Ramos (cell line): Measurements from ENCODE around the gene AGXT.

Experiments used
- in situ Hi-C: fragments of 300-500 bp; cut with MboI; formaldehyde crosslinking; loops from one replicate; pipeline ENCODE4 v1.14.3; 2022; ENCODE audit warnings: low sequenced_read_pairs; ENCODE audit not compliant: unreplicated experiment

Gene AGXT

DNA sequence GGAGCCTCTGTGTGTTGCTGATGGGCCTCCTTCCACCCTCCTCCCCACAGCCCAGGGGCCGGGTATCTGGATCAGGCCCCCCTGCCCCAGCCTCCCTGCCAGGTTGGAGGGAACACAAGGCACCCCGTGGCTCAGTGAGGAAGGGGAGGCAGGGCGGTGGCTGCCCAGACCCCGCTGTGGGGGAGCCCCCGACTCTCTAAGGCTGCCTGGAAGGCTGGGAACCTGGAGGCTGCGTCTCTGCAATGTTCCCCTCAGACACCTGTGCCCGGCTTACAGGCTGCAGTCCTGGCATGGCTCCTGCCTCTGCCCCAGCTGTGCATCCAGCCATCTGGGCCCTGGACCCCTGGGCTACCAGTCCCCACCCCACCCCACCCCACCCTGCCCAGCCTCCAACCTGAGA, 27.8 kb downstream of the AGXT start:
- in situ Hi-C loops, result no loop called here

DNA sequence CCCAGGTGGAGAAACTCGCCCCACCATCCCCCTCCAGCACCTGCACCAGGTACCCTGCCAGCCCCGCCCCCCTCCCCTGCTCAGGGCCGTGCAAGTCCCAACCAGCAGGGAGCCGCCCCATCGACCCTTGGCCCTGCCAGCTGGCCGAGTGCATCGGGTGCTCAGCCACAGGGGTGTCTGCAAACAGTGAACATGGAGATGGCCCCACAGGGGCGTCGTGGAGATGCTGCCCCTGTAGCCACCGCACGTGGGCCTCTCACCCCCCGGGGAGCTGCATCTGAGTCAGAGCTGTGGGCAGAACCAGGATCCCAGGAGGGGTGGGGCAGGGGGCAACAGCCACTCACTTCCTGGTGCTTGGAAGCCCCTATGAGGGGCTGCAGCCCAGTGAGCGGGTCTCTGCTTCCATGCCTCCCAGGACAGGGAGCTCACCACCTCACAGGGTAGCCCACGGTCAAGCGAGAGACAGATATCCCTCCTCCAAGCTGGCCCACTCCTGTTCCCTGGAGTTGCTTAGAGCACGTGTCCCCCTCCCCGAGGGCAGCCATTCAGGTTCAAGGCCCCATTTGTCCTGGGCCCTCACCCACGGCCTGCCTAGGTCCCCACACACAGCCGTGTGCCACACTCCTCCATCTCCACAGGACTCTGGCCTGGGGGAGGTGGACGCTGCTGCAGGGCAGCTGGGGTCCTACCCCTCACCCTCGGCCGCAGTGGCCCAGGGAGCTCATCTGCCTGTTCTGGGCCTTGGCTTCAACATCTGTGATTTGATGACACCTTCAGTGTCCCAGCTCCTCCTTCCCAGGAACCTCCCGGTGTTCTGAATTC, 28.5 kb downstream of the AGXT start:
- in situ Hi-C loops, result no loop called here

DNA sequence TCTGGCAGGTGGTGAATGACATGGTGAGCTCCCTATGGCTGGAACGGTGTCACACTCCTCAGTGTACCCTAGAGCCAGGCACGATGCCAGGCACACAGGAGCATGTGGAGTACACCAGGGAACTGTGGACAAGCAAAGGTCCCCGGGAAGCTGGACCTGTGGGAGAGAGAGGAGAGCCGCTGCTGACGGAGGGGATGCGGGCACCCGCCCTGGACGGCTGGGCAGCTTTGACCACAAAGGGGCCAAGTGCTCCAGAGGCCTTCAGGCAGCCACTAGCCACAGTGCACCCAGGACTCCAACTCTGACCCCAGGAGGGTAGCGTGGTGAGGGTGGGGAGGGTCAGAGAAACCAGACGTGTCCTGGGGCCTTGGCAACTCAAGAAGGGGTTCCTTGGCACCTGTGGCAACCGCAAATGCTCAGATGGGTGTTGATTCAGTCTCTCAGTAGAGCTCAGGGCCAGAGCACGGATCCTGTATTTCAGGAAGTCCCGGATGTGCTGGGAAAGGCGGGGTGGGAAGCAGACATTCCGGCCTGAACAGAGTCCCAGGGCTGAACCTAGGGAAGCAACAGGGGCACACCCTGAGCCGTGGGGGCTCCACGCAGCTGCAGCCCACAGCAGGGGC, 29.6 kb downstream of the AGXT start:
- in situ Hi-C loops, result no loop called here

DNA sequence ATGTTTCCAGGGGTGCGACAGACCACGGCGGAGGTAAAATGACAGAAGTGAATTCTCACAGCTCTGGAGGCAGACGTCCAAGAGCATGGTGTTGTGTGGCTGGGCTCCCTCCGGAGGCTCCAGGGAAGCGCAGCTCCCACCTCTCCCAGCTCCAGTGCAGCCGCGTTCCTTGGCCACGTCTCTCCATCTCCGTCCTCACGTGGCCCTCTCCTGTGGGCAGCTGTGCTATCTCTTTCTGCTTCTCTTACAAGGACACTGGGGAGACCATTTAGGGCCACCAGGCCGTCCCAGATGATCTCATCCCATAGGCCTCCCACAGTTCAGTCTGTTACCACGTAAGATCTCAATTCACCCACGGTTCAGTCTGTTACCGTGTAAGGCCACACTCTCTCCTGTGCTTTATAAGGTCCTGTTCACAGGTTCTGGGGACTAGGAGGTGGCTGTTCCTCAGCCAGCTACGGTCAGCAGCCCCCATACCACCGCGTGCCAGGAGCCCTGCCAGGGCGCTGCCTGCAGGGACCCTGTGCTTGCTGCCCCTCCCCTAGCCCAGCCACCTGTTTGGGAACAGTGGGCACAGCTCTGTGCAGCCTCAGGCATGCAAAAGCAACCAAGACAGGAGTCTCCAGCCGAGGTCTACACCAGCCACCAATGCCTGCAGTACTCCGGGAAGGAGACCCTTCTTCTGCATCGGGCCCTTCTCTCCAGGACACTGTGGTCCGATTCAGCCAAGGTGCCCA, 30.3 kb downstream of the AGXT start:
- in situ Hi-C loops, result no loop called here

DNA sequence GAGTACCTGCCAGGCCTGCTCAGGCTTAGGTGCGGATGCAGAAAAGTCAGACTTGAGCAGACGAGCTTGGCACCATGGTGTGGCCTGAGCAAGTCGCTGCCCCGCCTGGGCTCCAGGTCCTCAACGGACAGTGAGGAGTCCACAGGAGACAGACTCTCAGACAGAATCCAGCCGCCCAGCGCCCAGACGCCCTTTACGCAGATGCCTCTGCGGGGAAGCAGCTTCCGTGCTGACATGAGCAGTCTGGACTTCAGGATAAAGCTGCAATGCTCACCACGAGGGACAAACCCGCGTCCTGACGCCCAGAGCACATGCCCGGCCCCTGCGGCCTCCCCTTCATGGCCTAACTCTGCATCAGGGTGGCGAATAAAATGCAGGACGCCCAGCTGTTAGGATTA, 30.8 kb downstream of the AGXT start:
- in situ Hi-C loops, result no loop called here

DNA sequence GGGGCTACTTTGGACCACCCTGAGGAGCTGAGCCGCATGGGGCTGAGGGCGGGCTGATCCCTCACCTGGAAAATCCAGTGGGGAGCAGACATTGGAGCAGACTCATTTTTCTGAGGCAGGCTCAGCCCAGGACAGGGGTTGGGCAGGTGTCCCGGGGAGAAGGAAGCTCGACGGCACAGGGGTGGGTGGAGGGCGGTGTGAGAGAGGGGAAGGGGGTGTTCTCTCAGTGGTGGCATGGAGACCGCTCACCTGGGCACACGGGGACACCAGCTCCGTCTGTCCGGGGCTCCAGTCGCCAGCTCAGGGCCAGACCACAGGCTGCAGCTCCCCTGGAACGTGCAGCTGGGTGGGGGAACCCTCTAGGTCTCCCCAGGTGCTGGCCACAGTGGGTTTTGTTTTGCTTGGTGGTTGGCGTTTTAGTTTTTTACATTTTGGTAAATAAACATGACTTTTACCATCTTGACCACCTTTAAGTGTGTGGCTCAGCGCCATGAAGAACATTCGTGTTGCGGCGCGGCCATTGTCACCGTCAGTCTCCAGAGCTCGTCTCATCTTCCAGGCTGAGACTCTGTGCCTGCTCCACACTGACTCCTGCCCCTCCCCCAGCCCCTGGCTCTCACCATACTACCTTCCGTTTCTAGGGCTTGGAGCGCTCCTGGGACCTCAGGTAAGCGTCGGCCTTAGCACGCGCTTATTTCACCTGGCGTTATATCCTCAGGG, 31.7 kb downstream of the AGXT start:
- in situ Hi-C loops, result no loop called here

DNA sequence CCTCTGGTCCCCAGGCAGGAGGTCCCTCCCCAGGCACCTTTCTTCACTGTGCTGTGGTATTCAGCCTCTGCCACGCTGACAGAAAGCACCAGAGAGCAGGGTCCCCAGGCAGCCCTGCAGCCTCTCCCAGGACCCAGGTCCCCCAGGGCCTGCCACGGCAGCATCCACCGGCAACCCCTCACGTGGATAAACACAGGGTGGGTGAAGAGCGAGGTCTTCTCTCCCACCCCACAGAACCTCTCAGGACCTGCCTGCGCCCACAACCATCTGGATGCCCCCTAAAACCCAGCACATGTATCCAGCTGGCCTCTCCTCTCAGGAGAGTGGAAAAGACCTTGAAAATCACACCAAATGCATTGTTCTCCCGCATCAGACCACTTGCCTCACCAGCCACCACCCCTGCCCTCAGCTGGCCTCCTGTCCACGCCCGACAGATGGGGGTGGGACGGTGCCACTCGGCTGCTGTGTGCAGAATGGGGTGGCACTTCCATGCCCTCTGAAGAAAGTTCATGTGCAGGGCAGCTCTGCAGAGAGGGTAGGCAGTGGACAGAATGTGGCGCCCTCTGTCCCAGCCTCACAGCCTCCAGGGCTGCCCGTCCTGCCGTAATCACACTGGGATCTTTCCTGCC, 33.5 kb downstream of the AGXT start:
- in situ Hi-C loops, result no loop called here

DNA sequence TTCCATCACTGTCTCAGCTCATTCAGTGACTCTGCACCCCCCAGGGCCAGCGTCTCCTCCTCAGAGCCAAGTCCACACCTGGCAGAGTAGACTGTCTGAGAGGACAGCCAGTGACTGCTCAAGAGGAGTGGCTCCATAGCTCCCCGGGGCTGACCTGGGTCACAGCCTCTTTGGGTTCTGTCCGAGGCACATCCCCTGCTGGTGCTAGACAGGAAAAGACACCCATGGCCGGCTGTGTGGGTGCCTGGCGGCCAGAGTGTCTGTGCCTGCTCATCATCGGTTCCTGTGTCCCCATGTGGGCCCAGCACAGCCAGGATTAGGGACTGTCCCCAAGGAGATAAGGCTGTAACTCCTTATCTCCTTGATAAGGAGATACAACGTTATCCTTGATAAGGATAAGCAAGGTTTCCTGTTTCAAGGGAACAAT, 34.0 kb downstream of the AGXT start:
- in situ Hi-C loops, result no loop called here

DNA sequence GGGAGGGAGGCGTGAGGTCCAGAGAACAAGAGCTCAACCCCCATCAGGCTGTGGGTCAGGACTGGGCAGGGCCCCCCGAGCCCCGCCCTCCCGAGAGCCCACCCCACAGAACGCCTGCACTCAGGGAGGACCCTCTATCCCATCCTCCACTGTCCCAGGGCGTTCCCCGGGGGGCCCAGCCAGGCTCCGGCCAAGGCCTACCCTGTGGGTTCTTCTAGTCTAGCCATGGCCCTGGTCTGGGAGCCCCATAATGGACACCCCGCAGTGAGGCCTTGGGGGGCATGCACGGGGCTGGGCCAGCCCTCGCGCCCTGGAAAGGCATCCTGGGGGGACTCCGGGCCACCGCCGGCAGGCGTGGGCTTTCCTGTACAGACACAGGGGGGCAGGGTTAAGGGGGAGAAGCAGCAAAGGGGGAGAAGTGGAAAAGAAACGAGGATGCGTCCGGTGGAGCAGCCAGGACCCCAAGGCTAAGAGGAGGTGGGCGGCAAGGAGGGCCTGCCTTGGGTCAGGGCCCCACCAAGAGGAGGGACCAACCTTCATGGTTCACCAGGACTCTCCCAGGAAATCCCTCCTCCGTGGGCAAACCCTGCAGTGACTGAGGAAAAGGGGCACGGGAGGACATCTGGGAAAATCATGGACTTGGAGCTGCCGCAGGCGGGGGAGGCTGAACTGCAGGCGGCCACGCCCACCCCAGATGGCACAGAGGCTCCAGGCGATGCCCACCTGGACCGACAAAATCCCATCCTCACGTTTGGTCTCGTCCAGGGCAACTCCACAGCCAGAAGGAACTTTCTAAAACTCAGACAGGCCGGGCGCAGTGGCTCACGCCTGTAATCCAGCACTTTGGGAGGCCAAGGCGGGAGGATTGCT, 34.8 kb downstream of the AGXT start:
- in situ Hi-C loops, result no loop called here

DNA sequence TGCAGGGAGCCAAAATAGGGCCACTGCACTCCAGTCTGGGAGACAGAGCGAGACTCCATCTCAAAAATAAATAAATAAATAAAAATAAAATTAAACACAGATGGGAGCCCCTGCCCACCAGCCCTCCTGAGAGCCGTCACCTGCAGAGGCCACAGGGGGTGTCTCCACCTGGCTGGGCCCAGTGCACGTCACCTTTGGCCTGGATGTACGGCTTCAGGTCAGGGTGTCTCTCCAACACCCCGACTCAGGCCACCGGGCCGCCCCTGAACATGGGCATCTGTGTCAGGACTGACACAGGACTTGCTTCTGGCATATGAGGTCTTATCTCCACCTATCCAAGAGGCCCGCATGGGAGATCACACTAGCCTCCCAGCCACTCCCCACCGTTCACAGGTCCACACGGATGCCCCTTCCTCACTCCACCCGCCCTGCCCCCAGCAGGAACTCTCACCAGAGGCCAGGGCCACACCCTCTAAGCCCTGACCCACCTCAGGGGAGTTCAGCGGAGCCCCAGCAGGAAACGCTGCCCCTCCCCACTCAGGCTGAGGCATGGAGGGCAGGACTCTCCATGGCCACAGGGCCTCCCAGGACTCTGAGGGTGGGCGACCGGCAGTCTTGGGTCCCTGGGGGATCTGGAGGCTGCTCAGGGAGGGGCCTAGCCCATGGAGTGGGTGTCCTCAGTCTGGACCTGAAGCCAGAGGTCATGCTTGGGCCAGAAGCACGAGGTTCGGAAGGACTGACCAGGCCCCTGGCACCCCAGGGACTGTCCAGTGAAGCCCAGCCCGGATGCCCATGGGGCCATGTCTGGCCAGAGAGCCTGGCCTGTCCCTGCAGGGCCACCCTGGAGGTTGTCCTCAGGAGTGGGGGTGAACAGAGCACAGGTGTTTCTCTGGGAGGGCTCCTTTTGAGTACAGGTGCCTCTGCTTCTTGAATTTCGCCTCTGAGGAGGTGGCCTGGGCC, 35.9 kb downstream of the AGXT start:
- in situ Hi-C loops, result no loop called here

DNA sequence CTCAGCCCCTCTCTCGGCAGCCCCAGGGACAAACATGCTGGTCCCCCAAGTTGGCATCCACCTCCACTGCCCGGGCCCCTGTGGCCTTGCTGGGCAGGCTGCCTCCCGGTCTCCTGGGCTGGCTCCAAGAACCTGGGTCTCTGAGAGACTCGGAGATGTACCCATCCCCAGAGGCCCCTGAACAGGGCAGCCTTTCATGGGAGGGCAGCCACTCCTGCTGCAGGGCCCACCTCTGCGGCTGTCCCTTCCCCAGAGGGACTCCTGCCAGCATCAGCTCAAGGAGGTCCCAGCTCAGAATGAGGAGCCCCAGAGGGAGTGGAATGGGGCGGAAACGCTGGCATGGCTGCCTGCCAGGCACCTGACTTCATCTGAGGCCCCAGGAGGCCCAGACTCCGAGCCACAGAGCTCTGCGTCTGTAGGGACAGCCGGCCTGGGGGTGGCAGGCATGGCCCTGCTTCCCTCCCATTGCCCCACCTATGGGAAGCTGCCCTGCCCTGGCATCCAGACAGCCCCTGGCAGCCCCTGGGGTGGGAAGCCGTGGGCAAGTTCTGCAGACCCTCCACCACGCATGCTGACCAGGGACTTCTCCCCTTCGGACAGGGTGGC, 36.7 kb downstream of the AGXT start:
- in situ Hi-C loops, result no loop called here

DNA sequence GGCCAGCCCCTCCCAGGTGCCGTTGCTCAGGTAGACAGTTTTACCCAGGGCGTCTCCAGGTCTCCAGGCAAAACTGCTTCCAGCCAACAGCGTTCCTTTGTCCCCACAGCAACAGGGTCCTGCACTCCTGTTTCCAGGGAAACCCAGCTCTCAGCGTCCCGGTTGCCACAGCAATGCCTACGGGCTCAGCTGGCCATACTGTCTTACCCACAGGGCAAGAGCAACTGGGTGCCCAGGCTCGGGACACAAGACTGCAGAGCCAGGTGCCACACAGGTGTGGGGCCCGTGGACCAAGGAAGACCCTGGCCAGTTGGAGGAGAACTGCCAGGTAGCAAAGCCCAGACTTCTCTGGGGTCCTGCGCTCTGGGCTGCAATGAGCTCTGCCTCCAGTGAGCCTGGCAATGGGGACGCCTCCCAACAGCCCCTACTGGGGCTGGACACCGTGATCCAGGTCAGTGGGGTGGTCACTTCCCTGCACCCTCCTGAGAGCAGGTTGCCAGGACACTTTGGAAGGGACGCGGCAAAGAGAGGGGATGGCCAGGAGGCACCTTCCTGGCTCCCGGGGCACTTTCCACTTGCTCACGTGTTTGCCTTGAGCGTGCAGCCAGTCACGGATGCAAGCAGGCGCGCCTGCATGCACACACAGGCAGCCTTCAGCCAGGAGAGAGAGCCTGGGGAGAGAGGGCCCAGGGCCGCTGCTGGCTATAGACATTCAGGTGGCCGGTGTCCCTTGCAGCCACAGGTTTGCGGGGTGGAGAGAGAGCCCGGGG, 37.7 kb downstream of the AGXT start, which contains the start of gene CROCC2:
TSS of gene CROCC2 (plus strand) at position 196 of the 770 bp plus-strand sequence. CDS start at position 374, 178 bp downstream.
- in situ Hi-C loops, result no loop called here

DNA sequence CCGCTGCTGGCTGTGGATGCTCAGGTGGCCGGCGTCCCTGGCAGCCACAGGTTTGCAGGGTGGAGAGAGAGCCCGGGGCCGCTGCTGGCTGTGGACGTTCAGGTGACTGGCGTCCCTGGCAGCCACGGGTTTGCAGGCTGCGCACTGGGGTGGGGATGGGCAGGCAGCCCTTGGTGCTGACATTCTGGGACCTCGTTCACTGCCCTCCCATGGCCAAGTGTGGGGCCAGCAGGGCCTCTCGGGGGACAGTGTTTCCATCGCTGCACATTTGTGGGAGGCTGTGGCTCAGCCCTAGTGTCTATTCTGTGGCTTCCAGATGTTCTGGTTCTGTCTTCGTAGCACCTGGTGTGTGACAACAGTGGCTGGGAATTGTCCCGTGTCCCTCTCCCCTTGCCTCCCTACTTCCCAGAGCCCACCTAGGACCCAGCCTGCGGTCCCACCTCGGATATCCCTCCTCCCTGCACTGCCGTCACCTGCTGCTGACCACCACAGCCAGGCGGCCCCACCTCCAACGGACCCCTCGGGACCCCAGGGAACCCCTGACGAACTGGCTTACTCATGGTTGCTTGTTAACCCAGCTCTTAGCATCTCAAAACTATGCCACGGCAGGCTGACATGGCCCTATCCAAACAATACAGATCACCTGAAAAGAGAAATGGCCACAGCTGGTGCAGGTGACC, 38.4 kb downstream of the AGXT start:
- in situ Hi-C loops, result no loop called here

DNA sequence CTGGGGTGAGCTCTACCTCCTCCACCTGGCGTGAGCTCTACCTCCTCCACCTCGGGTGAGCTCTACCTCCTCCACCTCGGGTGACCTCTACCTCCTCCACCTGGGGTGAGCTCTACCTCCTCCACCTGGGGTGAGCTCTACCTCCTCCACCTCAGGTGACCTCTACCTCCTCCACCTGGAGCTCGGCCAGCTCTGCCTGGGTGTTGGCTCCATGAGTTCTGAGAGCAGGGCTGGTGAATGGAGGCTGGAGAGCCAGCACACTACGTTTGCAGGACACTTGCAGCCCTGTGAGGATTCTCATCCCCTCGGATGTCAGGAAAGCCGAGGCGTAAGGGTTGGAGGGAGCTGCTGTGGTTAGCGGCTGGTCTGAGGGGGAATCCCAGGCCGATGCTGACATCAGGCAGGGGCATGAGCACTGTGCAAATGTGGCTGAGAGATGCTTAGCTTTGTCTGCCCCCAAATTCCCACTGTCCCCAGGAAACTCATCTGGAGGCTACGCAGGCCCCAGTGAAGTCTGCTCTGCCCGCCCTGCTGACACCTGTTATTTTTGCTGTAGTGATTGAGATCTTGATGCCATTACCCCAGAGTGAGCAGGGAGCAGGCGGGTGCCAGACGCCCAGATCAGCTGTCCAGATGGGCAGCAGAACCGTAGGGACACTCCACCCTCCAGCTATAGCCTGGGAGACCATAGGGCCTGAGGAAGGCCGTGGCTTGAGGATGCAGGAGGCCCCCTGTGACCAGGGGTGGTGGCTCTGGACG, 40.8 kb downstream of the AGXT start:
- in situ Hi-C loops, result no loop called here

DNA sequence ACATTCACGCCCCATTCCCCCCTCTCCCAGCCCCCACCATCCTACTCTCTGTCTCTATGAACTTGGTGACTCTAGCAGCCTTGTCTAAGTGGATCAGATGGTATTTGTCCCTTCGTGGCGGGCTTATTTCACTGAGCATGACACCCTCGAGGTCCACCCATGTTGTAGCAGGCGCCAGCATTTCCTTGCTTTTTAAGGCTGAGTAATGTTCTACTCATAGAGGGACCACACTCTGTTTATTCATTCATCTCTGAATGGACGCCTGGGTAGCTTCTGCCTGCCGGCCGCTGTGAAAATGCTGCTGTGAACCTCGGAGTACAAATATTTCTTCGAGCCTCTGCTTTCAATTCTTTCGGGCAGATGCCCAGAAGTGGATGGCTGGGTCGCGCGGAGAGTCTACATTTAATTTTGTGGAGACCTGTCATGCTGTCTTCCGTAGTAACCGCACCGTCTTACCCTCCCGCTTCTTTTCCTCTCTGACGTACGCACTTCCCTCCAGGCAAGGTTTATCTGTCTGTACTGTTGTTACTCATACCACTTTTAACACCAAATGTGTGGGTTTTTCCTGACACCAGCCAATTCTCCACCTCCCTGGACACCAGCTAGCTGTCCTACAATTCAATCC, 43.1 kb downstream of the AGXT start:
- in situ Hi-C loops, result no loop called here
